HCT116 (cell line): ENCODE results near the gene SH3GL2.

Source experiments
- CBX3 ChIP-seq: IDR thresholded peaks from 2 replicates; pipeline ENCODE4 v1.6.1; 2012; ENCODE audit warnings: low read depth
- POLR2A ChIP-seq: IDR thresholded peaks from 2 replicates; pipeline ENCODE4 v1.7.0; 2011; ENCODE audit warnings: borderline replicate concordance; ENCODE audit not compliant: insufficient read depth, insufficient read length; ENCODE audit errors: extremely low read depth
- TF ChIP-seq, protein P1 (sequence below), 3 experiments: fragments of 200-600 bp in 1 of 3; sonication (generic) in 1 of 3; IDR thresholded peaks in 2 of 3; conservative IDR thresholded peaks in 1 of 3; 2 replicates each; pipeline ENCODE4 v1.5.1; 2012 to 2017; ENCODE audit warnings: low read depth in 2 of 3, low read length in 2 of 3, antibody characterized with exemption in 1 of 3, borderline replicate concordance in 1 of 3, control low read depth in 1 of 3, mild to moderate bottlenecking in 1 of 3, mixed read lengths in 1 of 3, mixed run types in 1 of 3, moderate library complexity in 1 of 3; ENCODE audit not compliant: insufficient read depth in 1 of 3

DNA sequence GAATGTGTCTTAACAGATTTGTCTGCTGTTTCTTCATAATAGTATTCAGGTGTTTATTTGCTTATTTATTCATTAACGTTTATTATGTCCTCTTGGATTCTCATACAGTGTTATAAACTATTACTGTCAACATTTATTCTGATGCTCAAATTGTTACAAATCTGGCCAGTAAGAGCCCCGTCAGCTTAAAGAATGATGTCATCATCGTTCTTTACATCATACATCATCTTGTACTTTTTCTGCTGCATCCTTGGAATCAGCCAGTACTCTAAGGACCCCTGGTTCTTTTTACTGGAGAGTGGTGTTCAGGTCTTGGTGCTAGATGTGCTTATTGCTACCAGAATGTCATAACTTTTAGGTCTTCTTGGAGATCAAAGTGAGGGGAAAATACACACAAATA is 86.6 kb downstream of the SH3GL2 start:
- TF ChIP-seq, protein P1, sequence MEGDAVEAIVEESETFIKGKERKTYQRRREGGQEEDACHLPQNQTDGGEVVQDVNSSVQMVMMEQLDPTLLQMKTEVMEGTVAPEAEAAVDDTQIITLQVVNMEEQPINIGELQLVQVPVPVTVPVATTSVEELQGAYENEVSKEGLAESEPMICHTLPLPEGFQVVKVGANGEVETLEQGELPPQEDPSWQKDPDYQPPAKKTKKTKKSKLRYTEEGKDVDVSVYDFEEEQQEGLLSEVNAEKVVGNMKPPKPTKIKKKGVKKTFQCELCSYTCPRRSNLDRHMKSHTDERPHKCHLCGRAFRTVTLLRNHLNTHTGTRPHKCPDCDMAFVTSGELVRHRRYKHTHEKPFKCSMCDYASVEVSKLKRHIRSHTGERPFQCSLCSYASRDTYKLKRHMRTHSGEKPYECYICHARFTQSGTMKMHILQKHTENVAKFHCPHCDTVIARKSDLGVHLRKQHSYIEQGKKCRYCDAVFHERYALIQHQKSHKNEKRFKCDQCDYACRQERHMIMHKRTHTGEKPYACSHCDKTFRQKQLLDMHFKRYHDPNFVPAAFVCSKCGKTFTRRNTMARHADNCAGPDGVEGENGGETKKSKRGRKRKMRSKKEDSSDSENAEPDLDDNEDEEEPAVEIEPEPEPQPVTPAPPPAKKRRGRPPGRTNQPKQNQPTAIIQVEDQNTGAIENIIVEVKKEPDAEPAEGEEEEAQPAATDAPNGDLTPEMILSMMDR (IDR thresholded peaks at IDR 0.05 in 2 of 3, conservative IDR thresholded peaks at IDR 0.05 in 1 of 3; ENCODE audit: borderline replicate concordance in 1 of 3, insufficient read depth in 1 of 3, low read depth in 2 of 3, low read length in 2 of 3), result no peak
- TF ChIP-seq CBX3, result no peak
- TF ChIP-seq POLR2A, result no peak
